HG03108 (cell line): ENCODE measurements around the gene NHEJ1.

Experiments used
- ATAC-seq: cut with Tn5 transposase; IDR thresholded peaks from one replicate; pipeline ENCODE4 v1.9.1; 2021; ENCODE audit warnings: moderate library complexity; ENCODE audit not compliant: unreplicated experiment

Gene NHEJ1

DNA sequence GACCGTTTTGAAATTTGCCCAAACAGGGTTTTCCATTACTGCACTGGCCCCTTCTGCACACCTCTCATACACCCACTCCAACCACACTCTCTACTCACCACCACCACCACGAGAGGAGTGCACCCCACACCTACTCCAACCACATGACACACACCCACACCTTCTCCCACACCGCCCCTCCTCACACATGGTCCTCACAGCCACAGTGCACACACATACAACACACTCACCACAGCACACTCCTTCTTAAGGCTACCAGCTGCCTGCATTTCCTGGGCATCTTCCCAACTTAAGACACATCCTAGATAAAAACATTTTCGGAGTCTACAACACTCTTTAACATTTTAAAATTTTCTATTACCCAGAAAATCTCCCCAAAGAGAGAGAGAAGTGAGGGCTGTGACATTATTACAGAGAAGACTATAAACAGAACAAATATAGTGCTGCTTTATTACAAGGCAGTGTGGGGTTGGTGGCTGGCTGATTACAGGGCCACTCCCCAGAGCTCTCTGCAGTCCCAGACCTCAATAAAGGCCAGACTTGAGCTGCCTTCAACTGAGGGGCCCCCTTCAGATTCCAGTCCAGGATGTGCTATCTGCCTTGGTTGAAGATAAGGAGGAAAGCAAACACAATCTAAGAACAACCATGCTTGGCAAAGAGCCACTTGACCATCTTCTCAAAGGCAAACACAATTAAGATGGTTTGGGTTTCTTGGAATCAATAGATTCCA is 36.1 kb downstream of the NHEJ1 start:
- no peak for ATAC-seq

DNA sequence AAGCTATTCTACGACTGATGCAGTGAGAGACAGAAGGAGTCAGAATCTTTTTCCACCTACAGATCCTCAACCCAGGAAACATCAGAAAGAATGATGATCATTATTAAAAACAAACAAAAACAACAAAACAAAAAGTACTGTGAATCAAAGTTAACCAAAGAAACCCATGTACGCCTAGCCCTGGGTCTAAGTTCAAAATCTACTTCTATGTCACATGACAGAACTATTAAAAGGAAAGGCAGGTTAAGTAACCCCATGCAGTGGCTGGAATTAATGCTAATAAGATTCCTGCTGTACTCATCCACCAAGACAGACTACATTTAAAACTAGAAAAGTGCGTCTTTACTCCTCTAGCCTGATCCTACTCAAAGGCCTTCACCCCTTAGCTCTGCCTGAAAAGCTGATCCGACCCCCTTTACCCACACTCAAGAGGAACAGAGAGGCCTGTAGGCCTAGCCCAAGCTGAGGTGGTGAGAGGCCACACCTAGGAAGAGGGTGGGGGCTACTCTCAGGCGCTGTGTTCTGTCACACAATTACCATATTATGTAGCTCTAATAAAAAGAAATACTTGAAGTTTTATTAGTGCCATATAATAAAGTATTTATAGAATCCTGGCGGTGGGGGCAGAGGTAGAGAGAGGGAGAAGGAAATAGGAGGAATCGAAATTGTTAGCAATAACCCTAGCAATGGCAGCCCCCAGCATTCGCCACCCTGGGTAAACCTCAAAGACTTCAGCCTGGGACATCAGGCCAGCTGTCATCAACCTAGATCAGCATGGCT is 37.1 kb downstream of the NHEJ1 start:
- ATAC-seq = no peak

DNA sequence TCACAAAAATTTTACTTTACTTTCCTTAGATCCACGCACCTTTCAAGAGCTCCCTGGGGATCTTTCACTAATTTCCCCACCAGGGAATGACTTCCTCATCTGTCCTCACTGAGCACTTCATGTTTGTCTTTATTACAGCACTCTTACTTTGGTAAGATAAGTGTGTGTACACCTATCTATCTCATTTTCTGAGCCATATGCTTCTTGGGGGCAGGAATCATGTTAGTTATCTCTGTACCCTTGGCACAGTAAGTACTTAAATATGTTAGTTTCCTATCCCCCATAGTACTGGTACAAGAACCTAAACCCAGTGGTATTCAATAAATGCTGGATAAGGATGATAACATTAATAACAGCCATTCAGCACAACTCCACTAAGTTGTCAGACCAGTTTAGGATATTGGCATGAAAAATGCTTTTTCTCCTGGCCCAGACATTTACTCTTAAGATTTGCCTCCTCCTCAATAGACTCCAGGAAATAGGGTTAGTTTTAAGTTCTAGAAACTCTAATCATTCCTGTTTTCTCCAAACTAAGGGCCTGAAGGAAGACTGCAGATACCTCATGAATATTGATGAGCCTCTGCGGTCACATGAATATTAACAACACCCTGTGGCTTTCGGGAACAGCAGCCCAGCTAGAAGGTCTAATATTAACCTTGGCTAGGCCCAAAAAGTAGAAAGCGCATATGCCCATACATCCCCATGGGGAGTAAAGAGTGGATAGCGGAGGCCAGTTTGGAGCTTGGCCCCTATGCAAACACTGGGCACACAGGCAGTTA is 38.2 kb downstream of the NHEJ1 start:
- ATAC-seq = no peak

DNA sequence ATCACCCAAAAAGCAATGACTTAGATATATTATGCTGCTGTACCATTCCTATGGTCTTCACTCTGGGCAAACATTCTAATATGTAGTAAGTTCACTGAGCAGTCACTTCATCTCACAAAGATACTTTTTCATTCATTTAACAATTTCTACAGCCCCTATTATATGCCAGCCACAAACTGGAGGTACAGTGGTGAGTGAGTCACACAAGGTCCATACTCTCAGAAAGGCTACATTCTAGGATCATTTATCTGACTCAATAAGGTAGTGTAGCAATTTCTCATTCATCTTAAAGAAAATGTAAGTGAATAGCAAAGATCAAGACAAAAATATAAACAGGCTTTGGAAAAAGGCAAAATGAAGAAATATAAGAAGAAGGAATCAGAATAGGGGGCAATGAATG is 40.5 kb downstream of the NHEJ1 start:
- no peak for ATAC-seq

DNA sequence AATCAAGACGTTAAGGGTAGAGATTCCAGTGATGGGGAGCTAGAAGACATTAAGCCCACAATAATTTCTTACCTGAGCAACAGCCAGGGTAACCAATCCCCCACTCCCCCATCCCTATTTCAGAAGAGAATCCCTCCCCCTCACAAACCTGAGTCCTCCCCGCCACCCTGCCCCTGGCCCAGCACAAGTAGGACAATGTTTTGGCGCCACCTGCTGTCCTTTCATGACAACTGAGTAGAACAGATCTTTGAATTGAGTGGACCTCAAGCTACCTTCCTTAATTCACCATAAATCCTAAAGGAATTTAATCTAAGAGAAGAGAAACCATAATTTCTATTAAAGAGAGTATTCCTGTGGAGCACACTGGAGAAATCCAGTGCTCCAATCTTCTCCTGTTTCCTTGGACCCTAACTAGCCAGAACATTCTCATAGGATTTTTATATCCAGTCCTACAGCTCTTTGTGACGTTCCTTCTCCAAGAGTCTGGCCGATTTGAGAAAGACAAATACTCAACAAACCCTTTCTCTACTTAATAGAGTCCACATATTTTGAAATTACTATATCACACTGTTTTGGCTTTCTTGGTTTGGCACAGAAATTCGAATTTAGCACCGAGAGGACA is 41.1 kb downstream of the NHEJ1 start:
- ATAC-seq = no peak

DNA sequence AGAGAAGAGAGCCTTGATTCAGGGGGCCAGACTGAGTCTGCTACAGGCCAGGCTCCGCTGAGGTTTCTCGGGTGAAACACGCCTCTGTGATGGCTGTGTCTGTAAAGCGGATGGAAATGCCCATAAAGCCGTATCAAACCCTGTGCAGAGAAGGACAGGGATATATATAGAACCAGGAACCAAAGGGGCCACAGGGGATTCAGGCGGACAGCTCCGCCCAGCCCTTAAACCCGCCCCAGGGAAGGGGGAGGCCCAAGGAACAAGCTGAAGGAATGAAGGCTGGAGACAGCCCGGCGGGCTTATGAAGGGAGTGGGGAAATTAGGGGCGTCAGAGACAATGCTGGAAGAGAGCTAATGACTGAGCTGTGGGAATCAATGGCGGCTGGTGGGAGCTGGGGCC is 42.1 kb downstream of the NHEJ1 start:
- no peak for ATAC-seq

DNA sequence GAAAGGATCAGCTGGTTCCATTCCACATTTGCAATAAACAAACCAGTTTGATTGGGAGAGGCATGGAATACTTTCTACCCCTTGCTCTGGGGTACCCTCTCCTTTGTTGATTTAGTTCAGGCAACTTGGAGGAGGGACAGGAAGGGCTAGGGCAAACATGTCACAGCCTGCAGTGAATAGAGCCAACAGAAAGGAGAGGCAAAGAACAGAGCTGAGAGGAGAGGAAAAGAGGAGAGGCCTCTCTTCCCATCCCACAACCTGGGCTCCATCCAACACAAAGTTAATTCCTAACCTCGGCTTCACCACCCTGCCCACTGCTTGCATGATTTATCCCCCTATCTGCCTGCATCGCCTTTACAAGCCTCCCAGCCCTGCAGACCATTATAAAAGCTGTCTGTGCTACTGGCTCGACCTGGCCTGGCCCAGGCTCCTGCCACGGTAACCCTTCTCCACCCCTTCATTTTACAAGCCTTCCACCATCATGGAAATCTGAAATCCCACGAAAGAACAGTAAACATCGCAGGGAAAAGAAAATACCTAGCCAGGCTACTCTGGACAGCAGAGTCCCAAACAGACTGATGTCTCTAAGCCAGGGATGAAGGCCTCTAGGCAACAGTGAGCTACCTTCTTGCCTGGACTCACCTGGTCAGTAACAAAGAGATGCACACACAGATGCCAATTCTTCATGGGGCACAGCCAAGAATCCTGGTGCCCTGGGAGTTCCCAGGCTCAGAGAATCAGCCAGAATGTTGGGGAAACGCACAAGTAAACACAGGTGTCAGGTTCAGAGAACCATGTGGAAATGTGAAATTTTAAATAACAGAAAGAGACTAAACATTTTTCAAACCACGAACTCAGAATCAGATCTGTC is 43.6 kb downstream of the NHEJ1 start:
- ATAC-seq = no peak

DNA sequence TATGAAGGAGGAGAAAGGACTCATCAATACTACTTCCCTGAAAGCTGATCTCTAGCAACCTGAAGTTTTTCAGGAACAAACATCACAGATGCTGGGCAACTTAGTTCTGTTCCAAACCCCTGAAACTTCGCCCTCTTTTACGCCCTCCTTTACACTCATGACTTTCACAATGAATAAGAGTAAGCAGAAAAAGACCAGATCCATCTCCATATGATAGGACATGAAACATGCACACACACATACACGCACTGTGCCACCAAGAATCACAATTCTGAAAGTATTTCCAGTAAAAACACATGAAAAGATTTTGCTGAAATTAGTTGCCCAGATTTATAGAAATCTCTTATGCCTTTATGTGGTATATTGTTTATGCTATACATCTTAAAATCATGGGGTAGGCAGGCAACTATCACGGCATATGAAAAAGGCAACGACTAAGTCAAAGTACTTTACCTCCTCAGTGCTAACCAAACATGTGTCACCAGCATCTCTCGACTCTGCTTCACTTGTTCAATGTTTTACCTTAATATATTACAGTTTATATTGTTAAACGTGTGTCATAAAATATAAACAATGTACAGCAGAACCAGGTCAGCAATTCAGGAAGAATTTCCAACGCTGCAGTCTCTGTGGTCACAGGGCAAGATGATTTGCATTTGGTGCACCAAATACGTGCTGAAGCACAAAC is 47.8 kb downstream of the NHEJ1 start:
- no peak for ATAC-seq

DNA sequence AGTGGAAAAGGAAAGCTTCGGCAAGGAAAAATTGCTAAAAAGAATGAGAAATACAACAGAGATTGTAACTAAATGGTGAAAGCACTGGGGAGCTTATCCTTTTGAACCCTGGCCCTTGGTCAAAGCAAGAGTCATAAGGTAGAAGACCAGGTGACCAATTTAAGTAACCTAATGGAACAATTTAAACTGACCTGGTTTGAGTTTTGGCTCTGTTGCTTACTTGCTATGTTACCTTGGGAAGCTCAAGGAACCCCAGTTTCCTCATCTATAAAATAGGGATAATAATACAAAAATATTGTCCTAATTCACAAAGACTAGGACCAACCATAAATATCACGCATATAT is 48.6 kb downstream of the NHEJ1 start:
- no peak for ATAC-seq

DNA sequence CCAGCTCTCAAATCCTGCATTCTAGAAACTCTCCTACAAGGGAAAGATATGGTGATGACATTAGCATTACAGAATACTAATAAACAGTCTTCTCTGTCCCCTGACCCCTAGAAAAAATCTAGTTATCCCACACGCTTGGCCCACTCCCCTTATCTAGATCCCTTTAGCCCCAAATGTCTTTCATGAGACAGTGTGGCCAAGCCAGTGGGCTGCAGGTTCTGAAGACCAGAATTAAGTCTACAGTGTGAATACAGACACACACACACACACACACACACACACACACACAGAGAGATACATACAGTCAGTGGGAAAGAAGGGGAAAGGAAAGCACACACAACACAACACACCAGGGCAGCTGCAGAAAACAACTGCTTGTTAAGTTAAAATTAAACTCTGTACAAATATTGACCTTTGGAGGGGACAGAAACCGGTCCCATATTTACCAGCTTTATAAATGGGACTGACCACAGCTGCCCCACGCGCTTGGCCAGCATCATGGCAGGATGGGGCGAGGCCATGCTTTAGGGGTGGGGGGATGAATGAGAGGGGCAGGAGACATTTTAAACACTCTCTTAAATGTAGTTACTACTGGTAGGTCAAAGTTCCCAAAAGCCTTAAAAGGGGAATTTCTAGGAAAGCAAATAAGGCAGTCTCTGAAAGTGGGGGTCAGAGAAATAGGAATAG is 49.1 kb downstream of the NHEJ1 start:
- ATAC-seq = no peak

DNA sequence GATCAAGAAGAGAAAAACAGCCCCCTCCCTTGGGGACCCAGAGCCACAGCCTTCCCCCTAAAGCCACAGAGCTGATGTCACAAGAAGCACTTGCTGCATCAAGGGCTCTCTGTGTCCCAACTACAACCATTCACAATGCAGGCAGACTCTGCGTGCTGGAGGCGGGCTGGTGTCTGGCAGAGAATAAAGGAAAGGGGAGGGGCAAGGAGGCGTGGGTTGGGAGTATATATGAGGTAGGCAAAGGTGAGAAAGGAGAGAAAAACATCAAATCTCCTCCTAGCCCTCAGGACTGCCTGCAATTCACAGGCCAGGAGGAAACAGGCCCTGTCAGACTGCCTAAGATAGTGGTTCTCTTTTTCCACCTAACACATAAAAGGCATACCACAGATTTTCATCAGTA is 51.1 kb downstream of the NHEJ1 start:
- no peak for ATAC-seq

DNA sequence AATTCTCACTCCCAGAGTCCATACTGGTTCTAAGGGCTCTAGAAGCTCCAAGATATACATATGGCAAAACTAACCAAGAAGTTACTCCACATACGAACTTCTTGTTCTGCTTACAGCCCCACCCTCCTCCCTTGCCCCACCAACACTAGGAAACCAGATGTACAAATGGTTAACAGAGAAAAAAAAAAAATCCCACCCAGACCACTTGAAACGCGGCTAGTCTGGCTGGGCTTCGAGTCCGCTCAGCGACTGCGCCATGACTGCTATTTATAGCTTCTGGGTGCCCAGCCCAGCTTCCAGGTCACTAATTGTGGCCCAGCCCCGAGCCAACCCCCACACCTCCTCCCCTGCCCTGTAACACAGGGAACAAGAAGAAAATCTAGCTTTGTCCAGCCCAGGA is 52.9 kb downstream of the NHEJ1 start:
- ATAC-seq = no peak

DNA sequence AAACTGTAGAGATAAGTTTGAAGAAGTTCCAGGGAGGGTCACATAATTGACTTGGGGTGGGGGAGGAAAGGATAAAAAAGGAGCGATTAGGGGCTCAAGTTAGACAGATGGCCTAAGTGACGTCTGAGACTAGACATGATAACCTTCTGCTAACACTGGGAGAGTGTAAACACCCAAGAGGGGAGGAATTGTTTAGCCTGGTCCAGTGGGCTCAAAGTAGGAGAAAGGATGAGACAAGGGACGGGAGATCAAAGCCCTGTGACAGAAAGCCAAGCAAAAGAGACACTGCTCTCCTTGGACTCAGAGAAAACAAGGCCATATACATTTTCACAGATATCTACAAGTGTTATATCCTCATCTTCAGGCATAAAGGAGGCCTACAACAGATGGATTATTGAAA is 54.4 kb downstream of the NHEJ1 start:
- ATAC-seq = no peak

DNA sequence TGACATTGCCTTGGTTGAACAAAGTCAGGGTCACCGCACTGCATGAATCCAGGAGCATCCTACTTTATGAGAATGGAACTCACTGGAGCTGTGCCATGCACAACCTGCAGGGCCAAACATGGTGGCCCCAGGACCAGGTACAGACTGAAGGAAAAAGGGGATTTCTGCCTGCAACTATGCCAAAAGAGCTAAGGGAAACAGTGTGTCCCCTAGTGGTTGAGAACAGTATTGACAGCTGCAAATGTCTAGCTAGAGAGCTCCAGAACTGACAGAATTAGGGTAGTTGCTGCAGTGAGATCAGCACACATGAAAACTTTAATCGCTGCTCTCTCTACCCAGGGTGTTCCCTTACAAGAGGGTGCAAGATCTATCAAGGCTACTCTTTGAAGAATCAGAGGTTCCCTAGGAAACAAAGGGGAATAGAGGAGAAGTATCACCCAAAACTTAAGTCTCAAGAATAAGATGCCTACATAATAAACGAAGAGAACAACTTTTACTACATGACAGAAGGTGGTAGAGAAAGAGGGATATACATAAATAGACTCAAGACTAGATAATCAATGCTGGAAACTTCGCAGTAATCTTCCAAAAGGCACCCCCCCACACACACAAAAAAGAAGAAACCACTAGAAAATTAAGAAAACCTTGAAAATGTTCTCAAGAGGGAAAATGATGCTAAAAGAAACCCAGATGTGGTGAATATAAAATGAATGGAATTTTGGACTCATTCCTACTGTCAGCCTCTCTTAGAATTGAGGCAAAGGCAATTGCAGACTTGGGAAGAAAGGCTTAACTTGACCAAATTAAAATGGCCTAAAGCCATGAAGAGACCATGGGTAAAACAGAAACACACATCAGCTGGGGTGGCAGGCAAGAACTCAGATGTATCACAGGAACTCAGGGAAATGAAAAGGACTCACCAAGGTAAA is 56.2 kb downstream of the NHEJ1 start:
- ATAC-seq = no peak

DNA sequence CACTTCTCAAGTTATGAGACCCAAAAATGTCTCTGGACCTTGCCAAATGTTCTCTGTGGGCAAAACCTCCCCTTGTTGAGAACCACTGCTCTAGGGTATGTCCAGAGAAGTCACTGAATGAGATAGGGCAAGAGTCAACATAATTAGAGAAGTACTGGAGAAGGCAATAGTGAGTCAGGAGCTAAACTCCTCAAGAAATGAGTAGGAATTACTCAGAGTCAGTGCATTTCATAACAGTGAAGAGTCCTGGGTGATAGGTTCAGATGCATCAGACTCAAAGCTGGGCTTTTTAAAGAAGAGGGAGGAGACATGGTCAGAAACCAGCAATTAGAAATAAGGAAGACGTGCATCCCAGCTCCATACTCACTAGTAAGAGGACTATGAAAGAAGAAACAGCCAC is 61.3 kb downstream of the NHEJ1 start:
- ATAC-seq = no peak

DNA sequence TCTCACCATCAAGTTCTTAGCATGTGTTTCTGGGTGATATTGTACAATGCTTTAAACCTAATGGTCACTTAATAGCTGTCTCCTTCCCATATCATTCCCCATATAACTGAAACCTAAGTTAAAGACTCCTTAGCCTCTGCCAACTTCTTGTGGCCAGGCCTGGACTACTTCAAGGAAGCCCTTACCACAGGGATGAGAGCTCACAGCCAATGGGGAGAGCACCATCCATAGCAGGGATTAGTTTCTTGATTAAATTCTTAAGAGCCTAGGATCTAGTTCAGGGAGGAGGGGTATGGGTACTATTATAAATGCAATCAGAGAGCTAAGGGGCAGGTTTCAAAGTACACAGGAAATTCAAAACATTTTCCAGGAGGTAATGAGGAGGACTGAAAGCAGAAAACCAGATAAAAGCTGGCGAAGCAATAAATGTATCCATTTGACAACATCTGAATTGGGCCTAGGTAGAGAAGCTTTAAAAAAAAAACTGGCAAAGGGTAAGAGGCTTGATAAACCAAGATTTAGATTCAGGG is 65.1 kb downstream of the NHEJ1 start:
- ATAC-seq = no peak

DNA sequence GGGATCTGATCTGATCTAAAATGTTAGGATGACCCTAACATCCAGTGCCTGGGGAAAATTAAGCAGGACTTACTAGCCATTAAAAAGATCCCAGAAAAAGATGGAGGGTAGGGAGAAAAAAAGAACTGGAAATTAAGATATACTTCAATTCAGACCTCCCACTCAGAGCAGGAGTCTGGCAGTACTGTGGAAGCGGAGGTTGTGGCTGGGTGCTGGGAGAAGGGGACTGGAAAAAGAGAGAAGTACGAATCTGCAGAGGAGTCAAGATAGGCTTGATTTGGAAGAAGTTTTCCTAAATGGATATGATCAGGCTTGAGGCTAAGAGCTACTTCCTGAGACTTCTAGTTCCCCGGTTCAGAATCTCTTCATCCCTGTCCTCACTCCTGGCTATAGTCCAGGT is 66.4 kb downstream of the NHEJ1 start:
- no peak for ATAC-seq
